ENCODE data around the gene HS1BP3. TPM values are rescaled to one million over a fixed set of nuclear protein-coding genes. Genes with fewer than 3 reads are reported as not detected.

Gene HS1BP3
- polyA plus RNA-seq, 4 donors = 18.5 to 39.7 (median 23.4) TPM

- 84 to 91% (median 87%) methylated on average over 2 of the region's 2 CpGs for WGBS, 3 donors
- Histone ChIP-seq H3K27ac (ENCODE audit: low read depth in 1 of 3, low read length in 2 of 3) (no peak overlapping the region), H3K36me3 (ENCODE audit: control insufficient read depth in 3 of 3, insufficient read depth in 2 of 3, low read depth in 1 of 3, low read length in 3 of 3) (peaks cover 0 to 5% (median 0%) of the 10 kb centered on the region in 3 donors), H3K9me3 (ENCODE audit: control insufficient read depth in 2 of 2, insufficient read depth in 1 of 2, low read depth in 1 of 2, low read length in 1 of 2) (peaks cover 0 to 3% of the 10 kb centered on the region in 2 donors), H3K4me3 (ENCODE audit: low read depth in 1 of 3, low read length in 3 of 3) (no peak overlapping the region), H3K4me1 (ENCODE audit: control insufficient read depth in 3 of 3, insufficient read depth in 2 of 3, low read depth in 1 of 3, low read length in 2 of 3) (peaks cover 0 to 26% (median 0%) of the 10 kb centered on the region in 3 donors), H3K27me3 (ENCODE audit: control insufficient read depth in 3 of 3, insufficient read depth in 3 of 3, low read length in 3 of 3) (no peaks in the 10 kb centered on the region)
- DNase-seq = no peak
- FAIRE-seq = no peak
Measured at GRCh38 chr2:20607446-20607845, 43.5 kb downstream of the HS1BP3 start.

DNA sequence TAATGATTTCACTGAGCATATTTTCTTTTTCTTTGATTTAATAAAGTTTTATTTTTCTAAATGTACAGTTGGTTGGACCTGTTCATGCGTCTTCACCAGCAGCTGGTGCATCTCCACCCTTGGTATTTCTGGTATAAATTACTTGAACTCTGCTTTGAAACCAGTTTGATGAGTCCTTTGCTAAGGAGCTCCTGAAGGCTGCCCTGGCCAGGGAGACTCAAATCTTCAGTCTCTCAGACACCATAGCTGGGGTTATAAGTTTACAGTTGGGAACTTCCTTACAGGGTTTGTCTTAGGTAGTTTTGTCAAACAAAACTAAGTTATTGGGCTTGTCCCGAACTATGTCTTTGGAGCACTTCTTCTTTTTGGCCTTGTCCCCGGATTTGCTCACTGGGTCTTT is 44.7 kb downstream of the HS1BP3 start:
- H3K27me3 ChIP-seq (ENCODE audit: control insufficient read depth in 3 of 3, insufficient read depth in 3 of 3, low read length in 3 of 3) = no peaks in the 10 kb centered on the region
- WGBS, 3 donors = 68 to 77% (median 77%) methylated on average over 3 of the region's 3 CpGs
- FAIRE-seq (no peak), DNase-seq (no peak)
- H3K9me3 ChIP-seq (ENCODE audit: control insufficient read depth in 2 of 2, insufficient read depth in 1 of 2, low read depth in 1 of 2, low read length in 1 of 2) = peaks cover 0 to 3% of the 10 kb centered on the region in 2 donors
- no peak overlapping the region for H3K27ac ChIP-seq (ENCODE audit: low read depth in 1 of 3, low read length in 2 of 3)
- no peak overlapping the region for H3K4me3 ChIP-seq (ENCODE audit: low read depth in 1 of 3, low read length in 3 of 3)
- H3K36me3 ChIP-seq (ENCODE audit: control insufficient read depth in 3 of 3, insufficient read depth in 2 of 3, low read depth in 1 of 3, low read length in 3 of 3) = peaks cover 0 to 5% (median 0%) of the 10 kb centered on the region in 3 donors
- peaks cover 0 to 17% (median 0%) of the 10 kb centered on the region in 3 donors for H3K4me1 ChIP-seq (ENCODE audit: control insufficient read depth in 3 of 3, insufficient read depth in 2 of 3, low read depth in 1 of 3, low read length in 2 of 3)

DNA sequence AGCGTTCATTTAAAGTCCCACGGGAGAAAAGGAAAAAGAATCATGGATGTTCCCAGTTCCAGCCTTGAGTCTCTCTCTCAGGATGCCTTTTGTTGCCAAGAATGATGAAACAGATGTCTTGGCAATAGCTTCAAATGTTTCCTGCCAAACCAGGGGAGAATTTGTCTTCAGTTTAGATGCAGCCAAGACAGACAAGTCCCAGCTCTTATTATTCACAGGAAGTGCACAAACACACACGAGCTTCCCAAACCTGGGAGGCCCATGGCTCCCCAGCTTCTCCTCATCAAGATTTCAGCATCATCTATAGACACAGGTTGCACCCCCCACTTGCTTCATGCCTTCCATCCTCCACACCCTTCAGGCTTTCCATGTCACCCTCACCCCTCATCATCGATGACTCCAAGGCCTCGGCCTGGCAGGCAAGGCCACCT is 45.9 kb downstream of the HS1BP3 start:
- DNase-seq = no peak
- peak overlapping the region in 1 of 3 donors; percentile 85 for H3K27ac ChIP-seq (ENCODE audit: low read depth in 1 of 3, low read length in 2 of 3)
- peaks cover 0 to 5% (median 0%) of the 10 kb centered on the region in 3 donors for H3K36me3 ChIP-seq (ENCODE audit: control insufficient read depth in 3 of 3, insufficient read depth in 2 of 3, low read depth in 1 of 3, low read length in 3 of 3)
- H3K9me3 ChIP-seq (ENCODE audit: control insufficient read depth in 2 of 2, insufficient read depth in 1 of 2, low read depth in 1 of 2, low read length in 1 of 2) = peaks cover 0 to 3% of the 10 kb centered on the region in 2 donors
- H3K27me3 ChIP-seq (ENCODE audit: control insufficient read depth in 3 of 3, insufficient read depth in 3 of 3, low read length in 3 of 3) = no peaks in the 10 kb centered on the region
- no peak overlapping the region for H3K4me3 ChIP-seq (ENCODE audit: low read depth in 1 of 3, low read length in 3 of 3)
- H3K4me1 ChIP-seq (ENCODE audit: control insufficient read depth in 3 of 3, insufficient read depth in 2 of 3, low read depth in 1 of 3, low read length in 2 of 3) = peaks cover 0 to 9% (median 0%) of the 10 kb centered on the region in 3 donors
- no peak for FAIRE-seq
- 72 to 87% (median 84%) methylated on average over 5 of the region's 5 CpGs for WGBS, 3 donors

DNA sequence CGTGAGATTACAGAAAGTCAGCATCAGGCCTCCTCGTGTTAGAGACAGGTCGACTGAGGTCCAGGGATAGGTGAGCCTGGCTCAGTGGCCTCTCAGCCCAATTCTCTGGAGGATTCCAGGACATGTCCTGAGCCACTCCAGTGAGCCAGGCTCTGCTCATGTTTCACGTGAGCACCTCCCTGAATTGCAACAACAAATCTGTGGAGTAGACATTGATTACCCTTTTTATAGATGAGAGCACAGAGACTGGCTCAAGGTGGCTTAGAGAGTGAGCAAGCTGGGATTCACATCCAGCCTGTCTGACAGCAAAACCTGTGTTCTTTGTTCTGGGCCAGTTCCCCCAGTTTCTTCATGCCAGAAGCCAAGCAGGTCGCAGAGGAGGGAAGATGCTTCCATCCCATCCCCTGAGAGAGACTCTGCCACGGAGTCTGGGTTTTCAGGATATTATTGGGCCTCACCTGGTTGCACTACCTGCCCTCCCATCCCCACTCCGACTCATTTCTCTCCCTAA is 46.4 kb downstream of the HS1BP3 start:
- H3K9me3 ChIP-seq (ENCODE audit: control insufficient read depth in 2 of 2, insufficient read depth in 1 of 2, low read depth in 1 of 2, low read length in 1 of 2) = peaks cover 0 to 3% of the 10 kb centered on the region in 2 donors
- 77 to 83% (median 77%) methylated on average over 7 of the region's 7 CpGs for WGBS, 3 donors
- DNase-seq = no peak
- peak overlapping the region in 1 of 3 donors; percentile 85 for H3K27ac ChIP-seq (ENCODE audit: low read depth in 1 of 3, low read length in 2 of 3)
- no peak overlapping the region for H3K4me3 ChIP-seq (ENCODE audit: low read depth in 1 of 3, low read length in 3 of 3)
- peaks cover 0 to 6% (median 0%) of the 10 kb centered on the region in 3 donors for H3K4me1 ChIP-seq (ENCODE audit: control insufficient read depth in 3 of 3, insufficient read depth in 2 of 3, low read depth in 1 of 3, low read length in 2 of 3)
- no peak for FAIRE-seq
- H3K36me3 ChIP-seq (ENCODE audit: control insufficient read depth in 3 of 3, insufficient read depth in 2 of 3, low read depth in 1 of 3, low read length in 3 of 3) = peaks cover 0 to 5% (median 0%) of the 10 kb centered on the region in 3 donors
- no peaks in the 10 kb centered on the region for H3K27me3 ChIP-seq (ENCODE audit: control insufficient read depth in 3 of 3, insufficient read depth in 3 of 3, low read length in 3 of 3)

DNA sequence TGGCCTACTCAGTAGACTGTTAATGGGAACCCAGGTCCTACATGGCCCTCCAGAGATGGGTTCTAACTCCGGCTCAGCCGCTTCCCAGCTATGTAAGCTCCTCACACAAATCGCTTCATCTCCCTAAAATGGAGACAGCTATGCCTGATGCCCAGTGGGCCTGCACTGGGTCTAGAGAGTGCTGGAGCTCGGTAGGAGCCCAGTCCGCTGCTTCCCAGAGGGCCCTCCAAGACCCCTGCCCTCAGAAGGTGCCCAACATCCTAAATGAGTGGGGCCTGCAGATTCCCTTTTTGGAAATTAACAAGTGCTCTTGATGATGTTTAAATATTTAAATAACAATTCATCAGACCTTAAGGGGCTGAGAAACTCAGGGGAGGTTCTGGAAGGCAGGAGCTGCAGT is 47.1 kb downstream of the HS1BP3 start:
- Histone ChIP-seq H3K36me3 (ENCODE audit: control insufficient read depth in 3 of 3, insufficient read depth in 2 of 3, low read depth in 1 of 3, low read length in 3 of 3) (no peaks in the 10 kb centered on the region), H3K4me3 (ENCODE audit: low read depth in 1 of 3, low read length in 3 of 3) (no peak overlapping the region), H3K27ac (ENCODE audit: low read depth in 1 of 3, low read length in 2 of 3) (no peak overlapping the region), H3K4me1 (ENCODE audit: control insufficient read depth in 3 of 3, insufficient read depth in 2 of 3, low read depth in 1 of 3, low read length in 2 of 3) (peaks cover 0 to 2% (median 0%) of the 10 kb centered on the region in 3 donors), H3K27me3 (ENCODE audit: control insufficient read depth in 3 of 3, insufficient read depth in 3 of 3, low read length in 3 of 3) (no peaks in the 10 kb centered on the region), H3K9me3 (ENCODE audit: control insufficient read depth in 2 of 2, insufficient read depth in 1 of 2, low read depth in 1 of 2, low read length in 1 of 2) (peaks cover 0 to 3% of the 10 kb centered on the region in 2 donors)
- DNase-seq (no peak), FAIRE-seq (no peak)
- 79 to 87% (median 84%) methylated on average over 5 of the region's 5 CpGs for WGBS, 3 donors

GRCh38 chr2:20602803-20603202 is 48.1 kb downstream of the HS1BP3 start:
- DNase-seq (no peak), FAIRE-seq (no peak)
- Histone ChIP-seq H3K9me3 (ENCODE audit: control insufficient read depth in 2 of 2, insufficient read depth in 1 of 2, low read depth in 1 of 2, low read length in 1 of 2) (peaks cover 0 to 3% of the 10 kb centered on the region in 2 donors), H3K27ac (ENCODE audit: low read depth in 1 of 3, low read length in 2 of 3) (no peak overlapping the region), H3K27me3 (ENCODE audit: control insufficient read depth in 3 of 3, insufficient read depth in 3 of 3, low read length in 3 of 3) (no peaks in the 10 kb centered on the region), H3K36me3 (ENCODE audit: control insufficient read depth in 3 of 3, insufficient read depth in 2 of 3, low read depth in 1 of 3, low read length in 3 of 3) (no peaks in the 10 kb centered on the region), H3K4me3 (ENCODE audit: low read depth in 1 of 3, low read length in 3 of 3) (no peak overlapping the region), H3K4me1 (ENCODE audit: control insufficient read depth in 3 of 3, insufficient read depth in 2 of 3, low read depth in 1 of 3, low read length in 2 of 3) (peaks cover 0 to 5% (median under 1%) of the 10 kb centered on the region in 3 donors)
- whole genome bisulfite sequencing, 3 donors = 93 to 97% (median 93%) methylated on average over 2 of the region's 2 CpGs

- H3K27ac ChIP-seq (ENCODE audit: low read depth in 1 of 3, low read length in 2 of 3) = no peak overlapping the region
Measured at GRCh38 chr2:20600756-20601325, 50.1 kb downstream of the HS1BP3 start.

DNA sequence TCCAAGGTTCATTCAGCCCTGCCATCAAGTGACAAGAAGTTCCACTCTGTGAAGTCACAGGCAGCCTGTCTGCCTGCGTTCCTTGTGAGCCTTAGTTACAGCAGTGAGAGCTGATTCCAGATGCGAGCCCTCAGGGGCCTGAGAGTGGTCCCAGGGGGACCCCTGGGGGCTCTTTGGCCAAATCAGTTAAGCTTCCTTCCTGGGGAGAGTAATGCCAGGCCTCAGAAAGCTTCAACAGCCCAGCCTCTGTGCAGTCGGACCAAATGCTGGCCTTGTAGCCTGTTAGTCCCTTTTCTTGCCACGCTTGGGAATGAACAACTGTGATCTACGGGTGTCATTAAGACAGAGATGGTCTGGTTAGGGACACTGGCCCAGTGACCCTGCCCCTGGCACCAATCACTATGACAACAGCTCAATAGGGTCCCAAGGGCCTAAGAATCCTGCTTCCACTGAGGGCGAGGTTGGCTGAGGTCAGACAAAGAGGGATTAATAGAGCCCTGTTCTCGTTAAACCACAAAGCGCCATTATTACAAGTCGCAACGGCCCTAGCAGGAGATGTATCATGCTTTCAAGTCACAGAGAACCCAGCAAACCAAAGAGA is 50.9 kb downstream of the HS1BP3 start:
- 89 to 93% (median 90%) methylated on average over 10 of the region's 10 CpGs for WGBS, 3 donors
- FAIRE-seq (no peak), DNase-seq (no peak)
- H3K9me3 ChIP-seq (ENCODE audit: control insufficient read depth in 2 of 2, insufficient read depth in 1 of 2, low read depth in 1 of 2, low read length in 1 of 2) = peaks cover 0 to 3% of the 10 kb centered on the region in 2 donors
- peak overlapping the region in 1 of 3 donors; percentile 37 for H3K27ac ChIP-seq (ENCODE audit: low read depth in 1 of 3, low read length in 2 of 3)
- H3K4me1 ChIP-seq (ENCODE audit: control insufficient read depth in 3 of 3, insufficient read depth in 2 of 3, low read depth in 1 of 3, low read length in 2 of 3) = peaks cover 0 to 22% (median 13%) of the 10 kb centered on the region in 3 donors
- H3K36me3 ChIP-seq (ENCODE audit: control insufficient read depth in 3 of 3, insufficient read depth in 2 of 3, low read depth in 1 of 3, low read length in 3 of 3) = peaks cover 0 to 2% (median 0%) of the 10 kb centered on the region in 3 donors
- no peak overlapping the region for H3K4me3 ChIP-seq (ENCODE audit: low read depth in 1 of 3, low read length in 3 of 3)
- no peaks in the 10 kb centered on the region for H3K27me3 ChIP-seq (ENCODE audit: control insufficient read depth in 3 of 3, insufficient read depth in 3 of 3, low read length in 3 of 3)

More at GRCh38 chr2:20600756-20601325, 50.1 kb downstream of the HS1BP3 start:
- H3K4me3 ChIP-seq (ENCODE audit: low read depth in 1 of 3, low read length in 3 of 3) = no peak overlapping the region
- H3K9me3 ChIP-seq (ENCODE audit: control insufficient read depth in 2 of 2, insufficient read depth in 1 of 2, low read depth in 1 of 2, low read length in 1 of 2) = peaks cover 0 to 3% of the 10 kb centered on the region in 2 donors
- WGBS, 3 donors = 64 to 77% (median 66%) methylated on average over 1 of the region's 1 CpG
- no peak for DNase-seq
- FAIRE-seq = no peak
- H3K36me3 ChIP-seq (ENCODE audit: control insufficient read depth in 3 of 3, insufficient read depth in 2 of 3, low read depth in 1 of 3, low read length in 3 of 3) = peaks cover 0 to 2% (median 0%) of the 10 kb centered on the region in 3 donors
- H3K4me1 ChIP-seq (ENCODE audit: control insufficient read depth in 3 of 3, insufficient read depth in 2 of 3, low read depth in 1 of 3, low read length in 2 of 3) = peaks cover 0 to 19% (median 13%) of the 10 kb centered on the region in 3 donors
- H3K27me3 ChIP-seq (ENCODE audit: control insufficient read depth in 3 of 3, insufficient read depth in 3 of 3, low read length in 3 of 3) = no peaks in the 10 kb centered on the region

All from small intestine (tissue), 7 donors.